ENCODE data around the gene CCDC190. TPM values are rescaled to one million over a fixed set of nuclear protein-coding genes. Genes with fewer than 3 reads are reported as not detected.

CCDC190 gene
- total and polyA plus RNA-seq, 2 of the 8 experiments (the other 6 are each of a cell fraction or from before 2014, with no cell fraction given), result not detected

DNA sequence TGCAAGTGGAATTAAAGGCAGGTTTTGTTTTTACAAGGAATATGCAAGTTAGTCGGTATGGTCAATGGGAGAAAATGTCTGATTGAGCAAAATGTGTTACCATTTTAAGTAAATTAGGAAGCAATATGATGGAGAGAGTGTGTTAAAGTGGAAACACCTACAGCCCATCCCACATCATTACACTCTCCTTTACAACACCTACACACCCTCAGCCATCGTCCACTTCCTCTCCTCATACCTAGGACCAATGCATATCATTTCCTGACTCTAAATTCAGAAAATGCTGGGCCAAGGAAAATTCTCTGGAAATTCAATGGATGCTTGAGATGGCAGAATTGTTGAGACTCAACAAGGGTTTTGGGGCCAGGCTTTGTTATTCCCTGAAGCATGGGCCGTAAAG lies 16.4 kb upstream of the CCDC190 start (continued):
- TF ChIP-seq, protein P1, sequence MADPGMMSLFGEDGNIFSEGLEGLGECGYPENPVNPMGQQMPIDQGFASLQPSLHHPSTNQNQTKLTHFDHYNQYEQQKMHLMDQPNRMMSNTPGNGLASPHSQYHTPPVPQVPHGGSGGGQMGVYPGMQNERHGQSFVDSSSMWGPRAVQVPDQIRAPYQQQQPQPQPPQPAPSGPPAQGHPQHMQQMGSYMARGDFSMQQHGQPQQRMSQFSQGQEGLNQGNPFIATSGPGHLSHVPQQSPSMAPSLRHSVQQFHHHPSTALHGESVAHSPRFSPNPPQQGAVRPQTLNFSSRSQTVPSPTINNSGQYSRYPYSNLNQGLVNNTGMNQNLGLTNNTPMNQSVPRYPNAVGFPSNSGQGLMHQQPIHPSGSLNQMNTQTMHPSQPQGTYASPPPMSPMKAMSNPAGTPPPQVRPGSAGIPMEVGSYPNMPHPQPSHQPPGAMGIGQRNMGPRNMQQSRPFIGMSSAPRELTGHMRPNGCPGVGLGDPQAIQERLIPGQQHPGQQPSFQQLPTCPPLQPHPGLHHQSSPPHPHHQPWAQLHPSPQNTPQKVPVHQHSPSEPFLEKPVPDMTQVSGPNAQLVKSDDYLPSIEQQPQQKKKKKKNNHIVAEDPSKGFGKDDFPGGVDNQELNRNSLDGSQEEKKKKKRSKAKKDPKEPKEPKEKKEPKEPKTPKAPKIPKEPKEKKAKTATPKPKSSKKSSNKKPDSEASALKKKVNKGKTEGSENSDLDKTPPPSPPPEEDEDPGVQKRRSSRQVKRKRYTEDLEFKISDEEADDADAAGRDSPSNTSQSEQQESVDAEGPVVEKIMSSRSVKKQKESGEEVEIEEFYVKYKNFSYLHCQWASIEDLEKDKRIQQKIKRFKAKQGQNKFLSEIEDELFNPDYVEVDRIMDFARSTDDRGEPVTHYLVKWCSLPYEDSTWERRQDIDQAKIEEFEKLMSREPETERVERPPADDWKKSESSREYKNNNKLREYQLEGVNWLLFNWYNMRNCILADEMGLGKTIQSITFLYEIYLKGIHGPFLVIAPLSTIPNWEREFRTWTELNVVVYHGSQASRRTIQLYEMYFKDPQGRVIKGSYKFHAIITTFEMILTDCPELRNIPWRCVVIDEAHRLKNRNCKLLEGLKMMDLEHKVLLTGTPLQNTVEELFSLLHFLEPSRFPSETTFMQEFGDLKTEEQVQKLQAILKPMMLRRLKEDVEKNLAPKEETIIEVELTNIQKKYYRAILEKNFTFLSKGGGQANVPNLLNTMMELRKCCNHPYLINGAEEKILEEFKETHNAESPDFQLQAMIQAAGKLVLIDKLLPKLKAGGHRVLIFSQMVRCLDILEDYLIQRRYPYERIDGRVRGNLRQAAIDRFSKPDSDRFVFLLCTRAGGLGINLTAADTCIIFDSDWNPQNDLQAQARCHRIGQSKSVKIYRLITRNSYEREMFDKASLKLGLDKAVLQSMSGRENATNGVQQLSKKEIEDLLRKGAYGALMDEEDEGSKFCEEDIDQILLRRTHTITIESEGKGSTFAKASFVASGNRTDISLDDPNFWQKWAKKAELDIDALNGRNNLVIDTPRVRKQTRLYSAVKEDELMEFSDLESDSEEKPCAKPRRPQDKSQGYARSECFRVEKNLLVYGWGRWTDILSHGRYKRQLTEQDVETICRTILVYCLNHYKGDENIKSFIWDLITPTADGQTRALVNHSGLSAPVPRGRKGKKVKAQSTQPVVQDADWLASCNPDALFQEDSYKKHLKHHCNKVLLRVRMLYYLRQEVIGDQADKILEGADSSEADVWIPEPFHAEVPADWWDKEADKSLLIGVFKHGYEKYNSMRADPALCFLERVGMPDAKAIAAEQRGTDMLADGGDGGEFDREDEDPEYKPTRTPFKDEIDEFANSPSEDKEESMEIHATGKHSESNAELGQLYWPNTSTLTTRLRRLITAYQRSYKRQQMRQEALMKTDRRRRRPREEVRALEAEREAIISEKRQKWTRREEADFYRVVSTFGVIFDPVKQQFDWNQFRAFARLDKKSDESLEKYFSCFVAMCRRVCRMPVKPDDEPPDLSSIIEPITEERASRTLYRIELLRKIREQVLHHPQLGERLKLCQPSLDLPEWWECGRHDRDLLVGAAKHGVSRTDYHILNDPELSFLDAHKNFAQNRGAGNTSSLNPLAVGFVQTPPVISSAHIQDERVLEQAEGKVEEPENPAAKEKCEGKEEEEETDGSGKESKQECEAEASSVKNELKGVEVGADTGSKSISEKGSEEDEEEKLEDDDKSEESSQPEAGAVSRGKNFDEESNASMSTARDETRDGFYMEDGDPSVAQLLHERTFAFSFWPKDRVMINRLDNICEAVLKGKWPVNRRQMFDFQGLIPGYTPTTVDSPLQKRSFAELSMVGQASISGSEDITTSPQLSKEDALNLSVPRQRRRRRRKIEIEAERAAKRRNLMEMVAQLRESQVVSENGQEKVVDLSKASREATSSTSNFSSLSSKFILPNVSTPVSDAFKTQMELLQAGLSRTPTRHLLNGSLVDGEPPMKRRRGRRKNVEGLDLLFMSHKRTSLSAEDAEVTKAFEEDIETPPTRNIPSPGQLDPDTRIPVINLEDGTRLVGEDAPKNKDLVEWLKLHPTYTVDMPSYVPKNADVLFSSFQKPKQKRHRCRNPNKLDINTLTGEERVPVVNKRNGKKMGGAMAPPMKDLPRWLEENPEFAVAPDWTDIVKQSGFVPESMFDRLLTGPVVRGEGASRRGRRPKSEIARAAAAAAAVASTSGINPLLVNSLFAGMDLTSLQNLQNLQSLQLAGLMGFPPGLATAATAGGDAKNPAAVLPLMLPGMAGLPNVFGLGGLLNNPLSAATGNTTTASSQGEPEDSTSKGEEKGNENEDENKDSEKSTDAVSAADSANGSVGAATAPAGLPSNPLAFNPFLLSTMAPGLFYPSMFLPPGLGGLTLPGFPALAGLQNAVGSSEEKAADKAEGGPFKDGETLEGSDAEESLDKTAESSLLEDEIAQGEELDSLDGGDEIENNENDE (IDR thresholded peaks at IDR 0.05; ENCODE audit: insufficient replicate concordance, low read length), result no peak
- TF ChIP-seq BACH1 (IDR thresholded peaks at IDR 0.05; ENCODE audit: low read length), result no peak
